ENCODE results near the gene PIRT.

DNA sequence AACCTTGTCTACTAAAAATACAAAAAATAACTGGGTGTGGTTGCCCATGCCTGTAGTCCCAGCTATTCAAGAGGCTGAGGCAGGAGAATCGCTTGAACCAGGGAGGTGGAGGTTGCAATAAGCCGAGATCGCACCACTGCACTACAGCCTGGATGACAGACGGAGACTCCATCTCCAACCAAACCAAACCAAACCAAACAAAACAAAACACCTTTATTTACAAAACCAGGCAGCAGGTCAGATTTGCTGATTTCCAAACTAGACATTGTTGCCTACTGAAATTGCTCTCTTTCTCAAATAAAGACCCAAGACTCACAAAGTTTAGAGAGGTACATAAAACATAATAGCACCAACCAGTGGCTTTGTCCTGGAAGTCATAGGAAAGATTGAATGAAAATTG, 28.3 kb downstream of the PIRT start:
- TF ChIP-seq, protein P1, sequence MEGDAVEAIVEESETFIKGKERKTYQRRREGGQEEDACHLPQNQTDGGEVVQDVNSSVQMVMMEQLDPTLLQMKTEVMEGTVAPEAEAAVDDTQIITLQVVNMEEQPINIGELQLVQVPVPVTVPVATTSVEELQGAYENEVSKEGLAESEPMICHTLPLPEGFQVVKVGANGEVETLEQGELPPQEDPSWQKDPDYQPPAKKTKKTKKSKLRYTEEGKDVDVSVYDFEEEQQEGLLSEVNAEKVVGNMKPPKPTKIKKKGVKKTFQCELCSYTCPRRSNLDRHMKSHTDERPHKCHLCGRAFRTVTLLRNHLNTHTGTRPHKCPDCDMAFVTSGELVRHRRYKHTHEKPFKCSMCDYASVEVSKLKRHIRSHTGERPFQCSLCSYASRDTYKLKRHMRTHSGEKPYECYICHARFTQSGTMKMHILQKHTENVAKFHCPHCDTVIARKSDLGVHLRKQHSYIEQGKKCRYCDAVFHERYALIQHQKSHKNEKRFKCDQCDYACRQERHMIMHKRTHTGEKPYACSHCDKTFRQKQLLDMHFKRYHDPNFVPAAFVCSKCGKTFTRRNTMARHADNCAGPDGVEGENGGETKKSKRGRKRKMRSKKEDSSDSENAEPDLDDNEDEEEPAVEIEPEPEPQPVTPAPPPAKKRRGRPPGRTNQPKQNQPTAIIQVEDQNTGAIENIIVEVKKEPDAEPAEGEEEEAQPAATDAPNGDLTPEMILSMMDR (IDR thresholded peaks at IDR 0.05): no peak
- TF ChIP-seq POLR2A (IDR thresholded peaks at IDR 0.05; ENCODE audit: low read depth): no peak

Measured in esophagus muscularis mucosa (tissue), 3 donors.